ENCODE measurements around the gene DOCK1.

DOCK1 gene

GRCh38 chr10:127193125-127193524 is 287.9 kb downstream of the DOCK1 start:
- no peak for DNase-seq

- DNase-seq: no peak
Observed at GRCh38 chr10:127194111-127194510, 288.9 kb downstream of the DOCK1 start.

GRCh38 chr10:127194599-127194998 is 289.4 kb downstream of the DOCK1 start:
- no peak for DNase-seq

- DNase-seq: no peak
Observed at GRCh38 chr10:127195041-127195506, 289.8 kb downstream of the DOCK1 start.

DNA sequence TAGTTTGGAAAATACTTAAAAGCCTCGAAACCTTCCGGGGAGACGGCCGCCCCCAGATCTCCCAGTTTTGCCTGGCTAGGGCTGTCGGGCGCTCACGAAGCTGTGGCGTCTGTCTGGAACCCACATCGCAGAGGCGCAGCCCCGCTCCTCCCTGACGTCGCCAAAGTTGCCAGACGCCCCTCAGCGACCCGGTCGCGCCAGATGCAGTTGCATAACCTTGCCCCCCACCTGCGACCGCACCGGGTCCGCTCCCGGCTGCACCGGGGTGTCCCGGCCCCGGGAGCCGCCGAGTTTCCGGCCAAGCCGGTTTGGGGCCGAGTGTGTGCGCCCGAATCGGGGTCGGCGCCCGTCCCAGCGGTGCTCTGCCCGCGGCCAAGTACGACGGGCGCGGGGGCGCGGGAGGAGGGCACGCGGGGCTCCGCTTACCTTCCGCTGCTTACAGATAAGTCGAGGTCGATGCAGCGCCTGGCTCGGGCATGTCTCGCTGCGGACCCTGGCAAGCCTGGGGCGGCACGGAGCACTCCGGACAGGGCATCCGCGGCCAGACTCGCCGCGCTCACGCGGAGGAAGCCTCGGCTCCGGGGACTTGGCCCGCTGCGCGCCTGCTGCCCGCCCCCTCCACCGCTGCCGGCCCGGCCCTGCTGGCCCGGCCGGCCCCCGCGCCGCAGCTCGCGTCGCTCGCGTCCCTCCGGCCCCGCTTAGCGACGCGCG is 290.5 kb downstream of the DOCK1 start:
- DNase-seq: no peak

GRCh38 chr10:127196282-127197153 is 291.3 kb downstream of the DOCK1 start, which contains the start of gene INSYN2A:
Gene INSYN2A (minus strand): TSS chr10:127196591. CDS start chr10:127176395, 20,196 bp downstream.
- DNase-seq: no peak

DNA sequence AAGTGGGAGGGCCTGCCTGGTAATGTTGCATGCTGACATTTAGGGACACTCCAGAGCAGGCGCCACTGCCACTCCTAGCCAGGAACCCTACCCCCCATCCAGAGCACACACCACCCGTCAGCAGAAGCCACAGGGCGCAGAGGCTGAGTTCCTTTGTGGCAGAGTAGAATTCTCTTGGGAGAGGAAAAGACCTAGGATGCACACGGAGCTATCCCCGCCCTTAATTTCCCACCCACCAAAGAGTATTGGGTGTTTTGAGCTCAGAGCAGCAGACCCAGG is 291.9 kb downstream of the DOCK1 start:
- no peak for DNase-seq

GRCh38 chr10:127198307-127198706 is 293.1 kb downstream of the DOCK1 start:
- no peak for DNase-seq

GRCh38 chr10:127198721-127199120 is 293.5 kb downstream of the DOCK1 start:
- no peak for DNase-seq

DNA sequence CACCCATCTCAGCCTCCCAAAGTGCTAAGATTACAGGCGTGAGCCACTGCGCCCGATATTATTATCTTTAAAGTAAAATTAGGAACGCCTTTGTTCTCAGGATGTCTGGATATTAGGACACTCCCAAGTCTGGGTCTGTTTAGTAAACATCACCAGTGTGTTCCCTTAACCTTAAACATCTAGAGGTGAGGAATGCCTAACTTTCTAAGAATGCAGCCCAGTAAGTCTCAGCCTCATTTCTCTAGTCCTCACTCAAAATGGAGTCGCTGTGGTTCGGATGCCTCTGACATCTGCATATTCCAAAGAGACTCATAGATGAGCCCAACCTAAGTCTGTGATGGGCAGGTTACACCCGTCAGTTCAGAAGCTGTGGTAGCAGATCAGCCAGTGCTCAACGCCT is 295.4 kb downstream of the DOCK1 start:
- DNase-seq: no peak

DNA sequence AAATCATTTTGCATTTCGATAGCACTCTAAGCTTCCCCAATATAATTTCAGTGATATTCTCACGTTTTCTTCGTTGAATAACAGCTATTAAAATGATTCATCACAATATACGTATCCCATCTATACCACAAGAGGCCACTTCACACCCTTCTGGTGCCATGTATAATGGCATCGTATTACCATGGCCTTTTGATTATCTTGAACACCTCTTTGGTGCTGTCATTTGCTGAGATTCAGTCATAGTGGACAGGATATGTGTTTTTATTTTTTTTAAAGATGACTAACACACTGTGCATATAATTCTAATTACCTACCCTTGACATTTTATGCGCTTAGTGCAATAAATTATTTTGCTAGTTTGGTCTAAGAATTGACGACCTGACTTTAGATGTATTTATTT is 297.8 kb downstream of the DOCK1 start:
- DNase-seq: no peak

GRCh38 chr10:127207081-127207480 is 301.9 kb downstream of the DOCK1 start:
- DNase-seq: no peak

DNA sequence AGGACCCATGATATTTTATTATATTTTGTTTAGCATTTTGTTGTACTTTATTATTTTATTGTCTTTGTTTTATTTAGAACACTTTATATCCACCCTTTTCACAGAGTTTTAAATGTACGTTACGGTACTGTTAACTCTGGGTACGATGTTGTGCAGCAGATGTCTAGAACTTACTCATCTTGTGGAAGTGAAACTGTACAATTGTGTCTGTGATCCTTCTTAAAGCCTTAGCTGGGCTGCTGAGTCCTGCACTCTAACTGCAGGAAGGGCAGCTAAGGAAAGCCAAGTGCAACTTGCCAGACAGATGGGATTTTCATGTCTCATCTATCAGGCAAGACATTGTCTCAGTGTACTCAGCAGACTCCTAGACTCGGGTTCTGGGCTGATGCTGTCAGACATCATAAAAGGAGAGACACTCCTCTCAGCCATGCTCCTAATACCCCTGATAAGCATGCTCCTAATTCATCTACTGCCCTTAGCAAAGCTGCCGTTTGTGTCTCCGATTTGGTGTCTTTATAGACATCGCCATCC is 305.8 kb downstream of the DOCK1 start:
- no peak for DNase-seq

DNA sequence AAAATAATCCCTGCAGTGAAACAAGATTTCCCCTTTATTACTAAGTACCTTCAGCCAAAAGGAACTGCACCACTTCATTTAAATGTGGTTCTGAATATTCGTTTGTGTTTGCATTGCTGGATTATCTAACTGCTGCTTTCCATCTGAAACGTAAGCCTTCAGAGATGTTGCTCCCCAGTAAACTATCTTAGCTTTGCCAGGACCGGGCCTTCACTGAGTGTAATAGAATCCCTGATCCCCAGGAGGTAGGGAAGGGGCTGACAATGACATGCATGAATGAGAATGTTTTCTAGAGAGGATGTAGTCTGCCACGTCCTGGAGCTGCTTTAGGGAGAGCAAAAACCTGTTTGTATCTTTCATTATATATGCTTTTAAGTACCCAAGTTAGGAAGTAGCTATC is 310.6 kb downstream of the DOCK1 start:
- no peak for DNase-seq

DNA sequence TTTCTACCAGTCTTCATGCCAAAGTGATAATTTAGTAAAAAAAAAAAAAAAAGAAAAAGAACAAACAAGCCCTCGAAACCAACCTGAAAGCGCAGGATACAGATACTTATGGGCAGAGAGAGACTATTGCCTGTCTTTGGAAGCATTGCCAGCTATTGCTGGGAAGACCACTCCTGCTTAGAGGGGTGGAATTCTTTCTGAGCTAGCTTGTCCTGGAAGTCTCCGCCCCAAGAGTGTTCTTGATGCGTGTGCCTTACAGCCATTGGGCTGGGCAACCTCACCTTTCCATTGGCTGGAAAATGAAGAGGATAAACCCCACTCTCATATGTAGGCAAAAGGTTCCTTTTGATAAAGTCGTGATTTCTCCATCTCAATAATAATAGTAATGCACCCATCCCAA is 311.0 kb downstream of the DOCK1 start:
- DNase-seq: no peak

- no peak for DNase-seq
Observed at GRCh38 chr10:127216786-127217185, 311.6 kb downstream of the DOCK1 start.

GRCh38 chr10:127218658-127219057 is 313.4 kb downstream of the DOCK1 start:
- DNase-seq: no peak

- DNase-seq: no peak
Observed at GRCh38 chr10:127221281-127221680, 316.1 kb downstream of the DOCK1 start.

- no peak for DNase-seq
Observed at GRCh38 chr10:127227027-127227426, 321.8 kb downstream of the DOCK1 start.

DNA sequence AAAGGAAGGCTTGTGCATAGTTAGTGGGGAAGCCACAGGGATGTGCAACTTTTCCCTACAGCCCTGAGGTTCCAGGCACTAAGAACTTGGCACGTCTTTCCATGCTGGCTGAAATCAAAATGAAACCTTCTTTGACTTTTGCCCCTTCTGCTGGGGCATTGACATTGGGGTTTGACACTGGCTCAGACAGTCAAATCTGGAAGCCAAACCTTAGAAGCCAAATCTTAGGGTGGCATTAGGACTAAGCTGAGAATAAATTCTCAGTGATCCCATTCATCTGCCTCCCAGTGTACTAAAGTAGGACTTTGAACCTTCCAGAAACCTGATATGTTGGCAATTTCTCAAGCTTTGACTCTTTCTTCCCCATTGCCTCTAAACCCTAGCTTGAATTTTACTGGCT is 322.4 kb downstream of the DOCK1 start:
- no peak for DNase-seq

- no peak for DNase-seq
Observed at GRCh38 chr10:127228195-127228787, 323.1 kb downstream of the DOCK1 start.

GRCh38 chr10:127234306-127234800 is 329.1 kb downstream of the DOCK1 start:
- DNase-seq: no peak

- DNase-seq: no peak
Observed at GRCh38 chr10:127236266-127236665, 331.0 kb downstream of the DOCK1 start.

Data from NCI-H2107 (cell line).